GM23338 (cell line): ENCODE measurements around the gene UVSSA. TPM values are rescaled to one million over a fixed set of nuclear protein-coding genes. Genes with fewer than 3 reads are reported as not detected.

Experiments
- ATAC-seq: fragments of 200-7000 bp; cut with Tn5 transposase; 3 replicates; pipeline ENCODE4 v1.9.1; 2020
- DNase-seq: peaks from one replicate; pipeline ENCODE4 v3.0.0-alpha.2; 2015; ENCODE audit warnings: low spot score
- H2AFZ ChIP-seq: fragments of 200-600 bp; sonication (generic); 2 replicates; pipeline ENCODE4 v1.8.0; 2016; ENCODE audit warnings: antibody characterized with exemption, mild to moderate bottlenecking, moderate library complexity
- H3F3A ChIP-seq: fragments of 200-600 bp; sonication (generic); replicated peaks from 2 replicates; pipeline ENCODE4 v1.8.0; 2017; ENCODE audit warnings: antibody characterized with exemption, mixed run types, low read depth
- H3K27ac ChIP-seq: fragments of 200-600 bp; sonication (generic); 2 replicates; pipeline ENCODE4 v1.6.1; 2016; ENCODE audit warnings: low read depth
- H3K27me3 ChIP-seq: fragments of 200-600 bp; sonication (generic); 2 replicates; pipeline ENCODE4 v1.8.0; 2016; ENCODE audit warnings: mild to moderate bottlenecking, mixed run types, moderate library complexity; ENCODE audit not compliant: insufficient read depth
- H3K36me3 ChIP-seq: fragments of 200-600 bp; sonication (generic); 2 replicates; pipeline ENCODE4 v1.8.0; 2016; ENCODE audit warnings: mild to moderate bottlenecking; ENCODE audit not compliant: insufficient read depth
- H3K4me1 ChIP-seq: fragments of 200-600 bp; sonication (generic); 2 replicates; pipeline ENCODE4 v1.8.0; 2016; ENCODE audit warnings: mild to moderate bottlenecking, moderate library complexity; ENCODE audit not compliant: insufficient read depth
- H3K4me2 ChIP-seq: fragments of 200-600 bp; sonication (generic); 2 replicates; pipeline ENCODE4 v1.7.1; 2017; ENCODE audit warnings: mixed run types
- H3K4me3 ChIP-seq: fragments of 200-600 bp; sonication (generic); 2 replicates; pipeline ENCODE4 v1.6.1; 2016; ENCODE audit warnings: mixed run types
- H3K79me2 ChIP-seq: fragments of 200-600 bp; sonication (generic); replicated peaks from 2 replicates; pipeline ENCODE4 v1.8.0; 2017; ENCODE audit warnings: mild to moderate bottlenecking; ENCODE audit not compliant: insufficient read depth
- H3K9me2 ChIP-seq: fragments of 200-600 bp; sonication (generic); 2 replicates; pipeline ENCODE4 v1.8.0; 2017; ENCODE audit not compliant: insufficient read depth
- H4K20me1 ChIP-seq: fragments of 200-600 bp; sonication (generic); replicated peaks from 2 replicates; pipeline ENCODE4 v1.8.0; 2017; ENCODE audit warnings: mild to moderate bottlenecking; ENCODE audit not compliant: insufficient read depth
- H3K27ac Mint-ChIP-seq: 2 replicates; pipeline ENCODE4 v1.8.0; 2020; ENCODE audit warnings: inconsistent platforms, mild to moderate bottlenecking, moderate library complexity, mixed read lengths
- H3K27me3 Mint-ChIP-seq: 3 replicates; pipeline ENCODE4 v1.8.0; 2022; ENCODE audit warnings: low read depth, mild to moderate bottlenecking, moderate library complexity, mixed read lengths, inconsistent platforms; ENCODE audit not compliant: insufficient read depth, poor library complexity
- H3K36me3 Mint-ChIP-seq: 3 replicates; pipeline ENCODE4 v1.8.0; 2021; ENCODE audit warnings: low read depth, mild to moderate bottlenecking, inconsistent platforms, moderate library complexity, mixed read lengths
- H3K4me1 Mint-ChIP-seq: 3 replicates; pipeline ENCODE4 v1.8.0; 2020; ENCODE audit warnings: mild to moderate bottlenecking, inconsistent platforms, mixed read lengths
- H3K4me3 Mint-ChIP-seq: 3 replicates; pipeline ENCODE4 v1.8.0; 2021; ENCODE audit warnings: moderate library complexity, mild to moderate bottlenecking, inconsistent platforms, mixed read lengths
- H3K9me3 Mint-ChIP-seq: 3 replicates; pipeline ENCODE4 v1.8.0; 2020; ENCODE audit warnings: moderate library complexity, mild to moderate bottlenecking, inconsistent platforms, mixed read lengths
- CREB1 ChIP-seq: fragments of 250-450 bp; sonication (Bioruptor Pico); IDR thresholded peaks from 2 replicates; pipeline ENCODE4 v1.5.0; 2020; ENCODE audit warnings: low read depth, mild to moderate bottlenecking, moderate library complexity
- EZH2 ChIP-seq: fragments of 200-600 bp; sonication (generic); IDR thresholded peaks from one replicate; pipeline ENCODE4 v1.8.0; 2017; ENCODE audit warnings: antibody characterized with exemption, mild to moderate bottlenecking, low read depth; ENCODE audit not compliant: unreplicated experiment
- EZH2phosphoT487 ChIP-seq: fragments of 200-600 bp; sonication (generic); IDR thresholded peaks from one replicate; pipeline ENCODE4 v1.8.1; 2018; ENCODE audit warnings: antibody characterized with exemption; ENCODE audit not compliant: unreplicated experiment
- JUNB ChIP-seq: IDR thresholded peaks from one replicate; pipeline ENCODE4 v1.6.1; 2016; ENCODE audit warnings: antibody characterized with exemption; ENCODE audit not compliant: unreplicated experiment
- NANOG ChIP-seq: IDR thresholded peaks from 2 replicates; pipeline ENCODE4 v1.6.1; 2016; ENCODE audit warnings: antibody characterized with exemption, borderline replicate concordance
- POLR2AphosphoS5 ChIP-seq: IDR thresholded peaks from 2 replicates; pipeline ENCODE4 v1.6.1; 2016; ENCODE audit warnings: antibody characterized with exemption, low read depth
- STAT1 ChIP-seq: IDR thresholded peaks from one replicate; pipeline ENCODE4 v1.6.1; 2016; ENCODE audit warnings: antibody characterized with exemption; ENCODE audit not compliant: unreplicated experiment
- ZNF114 ChIP-seq: fragments of 250-450 bp; sonication (Bioruptor Pico); IDR thresholded peaks from 2 replicates; pipeline ENCODE4 v1.5.0; 2020; ENCODE audit warnings: mild to moderate bottlenecking, moderate library complexity
- ZNF331 ChIP-seq: fragments of 250-450 bp; sonication (Bioruptor Pico); IDR thresholded peaks from 2 replicates; pipeline ENCODE4 v1.5.0; 2020; ENCODE audit warnings: low read depth, mild to moderate bottlenecking, moderate library complexity
- polyA plus RNA-seq: library from polyadenylated mRNA; unstranded; fragments of >200 nt; fragmentation: Nextera tagmentation; extraction: Ambion mirVana; gene quantifications from 2 replicates; pipeline ENCODE4 v1.2.1, GENCODE V29; 2016
- total RNA-seq: library from RNA; depleted of rRNA; stranded (reverse); fragments of >200 nt; shearing (Covaris generic); gene quantifications from 2 replicates; pipeline ENCODE4 v1.2.3, GENCODE V29; 2014
- TF ChIP-seq, protein P1 (sequence below): IDR thresholded peaks from 2 replicates; pipeline ENCODE4 v1.6.1; 2016; ENCODE audit warnings: antibody characterized with exemption
- TF ChIP-seq, protein P2 (sequence below): IDR thresholded peaks from one replicate; pipeline ENCODE4 v1.6.1; 2018; ENCODE audit warnings: antibody characterized with exemption; ENCODE audit not compliant: unreplicated experiment
- TF ChIP-seq, protein P3 (sequence below): fragments of 250-450 bp; sonication (Bioruptor Pico); IDR thresholded peaks from 2 replicates; pipeline ENCODE4 v1.5.0; 2020; ENCODE audit warnings: mild to moderate bottlenecking, moderate library complexity
- TF ChIP-seq, protein P4 (sequence below), 2 experiments: fragments of 200-600 bp in 1 of 2; sonication (generic) in 1 of 2; conservative IDR thresholded peaks; 2 replicates each; pipeline versions ENCODE4 v1.5.1 to v1.6.1; 2016 to 2017; ENCODE audit warnings: antibody characterized with exemption in 2 of 2, low read depth in 2 of 2, mild to moderate bottlenecking in 2 of 2, moderate library complexity in 1 of 2

Gene UVSSA
- total and polyA plus RNA-seq, 2 experiments from 2014 or later = 6.5 to 27.7 TPM

DNA sequence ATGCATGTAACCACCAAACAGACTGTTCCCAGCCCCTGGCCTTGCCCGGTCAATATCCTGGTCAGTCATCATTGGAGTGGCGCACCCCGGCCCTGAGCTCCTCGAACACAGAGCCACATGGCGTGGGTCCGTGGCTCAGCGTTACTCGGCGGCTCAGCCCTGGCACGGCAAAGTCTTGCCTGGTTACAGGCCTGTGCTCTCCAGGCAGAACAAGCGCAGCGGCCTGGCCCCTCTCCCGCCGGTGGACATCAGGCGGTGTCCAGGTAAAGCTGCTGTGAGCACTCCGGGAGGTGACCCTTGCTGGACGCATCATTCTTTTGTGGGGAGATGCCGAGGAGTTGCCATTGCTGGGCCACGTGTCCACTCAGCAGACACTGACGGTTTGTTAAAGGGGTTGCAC, 6.1 kb upstream of the UVSSA start:
- Histone ChIP-seq H4K20me1 (peaks cover 7% of the 10 kb centered on the region; the same call in 1 of the 2 replicates), H3K79me2 (no peaks in the 10 kb centered on the region), H3K36me3 (peaks cover 5% of the 10 kb centered on the region), H2AFZ (no peak overlapping the region), H3K9me2 (no peaks in the 10 kb centered on the region), H3K4me1 (no peaks in the 10 kb centered on the region), H3K4me2 (no peak overlapping the region), H3K4me3 (no peak overlapping the region), H3F3A (peaks cover 15% of the 10 kb centered on the region), H3K27me3 (no peaks in the 10 kb centered on the region), H3K27ac (no peak overlapping the region)
- peaks cover 11% of the 10 kb centered on the region for H3K4me1 Mint-ChIP-seq
- H3K36me3 Mint-ChIP-seq = peaks cover 50% of the 10 kb centered on the region
- H3K27ac Mint-ChIP-seq = no peak overlapping the region
- no peak for ATAC-seq
- H3K27me3 Mint-ChIP-seq = peaks cover 10% of the 10 kb centered on the region
- H3K4me3 Mint-ChIP-seq = no peak overlapping the region
- H3K9me3 Mint-ChIP-seq = no peaks in the 10 kb centered on the region; the same call in 2 of the 3 replicates
- no peak for DNase-seq
- TF ChIP-seq, protein P1, sequence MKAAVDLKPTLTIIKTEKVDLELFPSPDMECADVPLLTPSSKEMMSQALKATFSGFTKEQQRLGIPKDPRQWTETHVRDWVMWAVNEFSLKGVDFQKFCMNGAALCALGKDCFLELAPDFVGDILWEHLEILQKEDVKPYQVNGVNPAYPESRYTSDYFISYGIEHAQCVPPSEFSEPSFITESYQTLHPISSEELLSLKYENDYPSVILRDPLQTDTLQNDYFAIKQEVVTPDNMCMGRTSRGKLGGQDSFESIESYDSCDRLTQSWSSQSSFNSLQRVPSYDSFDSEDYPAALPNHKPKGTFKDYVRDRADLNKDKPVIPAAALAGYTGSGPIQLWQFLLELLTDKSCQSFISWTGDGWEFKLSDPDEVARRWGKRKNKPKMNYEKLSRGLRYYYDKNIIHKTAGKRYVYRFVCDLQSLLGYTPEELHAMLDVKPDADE = no peak
- TF ChIP-seq, protein P2, sequence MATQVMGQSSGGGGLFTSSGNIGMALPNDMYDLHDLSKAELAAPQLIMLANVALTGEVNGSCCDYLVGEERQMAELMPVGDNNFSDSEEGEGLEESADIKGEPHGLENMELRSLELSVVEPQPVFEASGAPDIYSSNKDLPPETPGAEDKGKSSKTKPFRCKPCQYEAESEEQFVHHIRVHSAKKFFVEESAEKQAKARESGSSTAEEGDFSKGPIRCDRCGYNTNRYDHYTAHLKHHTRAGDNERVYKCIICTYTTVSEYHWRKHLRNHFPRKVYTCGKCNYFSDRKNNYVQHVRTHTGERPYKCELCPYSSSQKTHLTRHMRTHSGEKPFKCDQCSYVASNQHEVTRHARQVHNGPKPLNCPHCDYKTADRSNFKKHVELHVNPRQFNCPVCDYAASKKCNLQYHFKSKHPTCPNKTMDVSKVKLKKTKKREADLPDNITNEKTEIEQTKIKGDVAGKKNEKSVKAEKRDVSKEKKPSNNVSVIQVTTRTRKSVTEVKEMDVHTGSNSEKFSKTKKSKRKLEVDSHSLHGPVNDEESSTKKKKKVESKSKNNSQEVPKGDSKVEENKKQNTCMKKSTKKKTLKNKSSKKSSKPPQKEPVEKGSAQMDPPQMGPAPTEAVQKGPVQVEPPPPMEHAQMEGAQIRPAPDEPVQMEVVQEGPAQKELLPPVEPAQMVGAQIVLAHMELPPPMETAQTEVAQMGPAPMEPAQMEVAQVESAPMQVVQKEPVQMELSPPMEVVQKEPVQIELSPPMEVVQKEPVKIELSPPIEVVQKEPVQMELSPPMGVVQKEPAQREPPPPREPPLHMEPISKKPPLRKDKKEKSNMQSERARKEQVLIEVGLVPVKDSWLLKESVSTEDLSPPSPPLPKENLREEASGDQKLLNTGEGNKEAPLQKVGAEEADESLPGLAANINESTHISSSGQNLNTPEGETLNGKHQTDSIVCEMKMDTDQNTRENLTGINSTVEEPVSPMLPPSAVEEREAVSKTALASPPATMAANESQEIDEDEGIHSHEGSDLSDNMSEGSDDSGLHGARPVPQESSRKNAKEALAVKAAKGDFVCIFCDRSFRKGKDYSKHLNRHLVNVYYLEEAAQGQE = no peak
- TF ChIP-seq, protein P3, sequence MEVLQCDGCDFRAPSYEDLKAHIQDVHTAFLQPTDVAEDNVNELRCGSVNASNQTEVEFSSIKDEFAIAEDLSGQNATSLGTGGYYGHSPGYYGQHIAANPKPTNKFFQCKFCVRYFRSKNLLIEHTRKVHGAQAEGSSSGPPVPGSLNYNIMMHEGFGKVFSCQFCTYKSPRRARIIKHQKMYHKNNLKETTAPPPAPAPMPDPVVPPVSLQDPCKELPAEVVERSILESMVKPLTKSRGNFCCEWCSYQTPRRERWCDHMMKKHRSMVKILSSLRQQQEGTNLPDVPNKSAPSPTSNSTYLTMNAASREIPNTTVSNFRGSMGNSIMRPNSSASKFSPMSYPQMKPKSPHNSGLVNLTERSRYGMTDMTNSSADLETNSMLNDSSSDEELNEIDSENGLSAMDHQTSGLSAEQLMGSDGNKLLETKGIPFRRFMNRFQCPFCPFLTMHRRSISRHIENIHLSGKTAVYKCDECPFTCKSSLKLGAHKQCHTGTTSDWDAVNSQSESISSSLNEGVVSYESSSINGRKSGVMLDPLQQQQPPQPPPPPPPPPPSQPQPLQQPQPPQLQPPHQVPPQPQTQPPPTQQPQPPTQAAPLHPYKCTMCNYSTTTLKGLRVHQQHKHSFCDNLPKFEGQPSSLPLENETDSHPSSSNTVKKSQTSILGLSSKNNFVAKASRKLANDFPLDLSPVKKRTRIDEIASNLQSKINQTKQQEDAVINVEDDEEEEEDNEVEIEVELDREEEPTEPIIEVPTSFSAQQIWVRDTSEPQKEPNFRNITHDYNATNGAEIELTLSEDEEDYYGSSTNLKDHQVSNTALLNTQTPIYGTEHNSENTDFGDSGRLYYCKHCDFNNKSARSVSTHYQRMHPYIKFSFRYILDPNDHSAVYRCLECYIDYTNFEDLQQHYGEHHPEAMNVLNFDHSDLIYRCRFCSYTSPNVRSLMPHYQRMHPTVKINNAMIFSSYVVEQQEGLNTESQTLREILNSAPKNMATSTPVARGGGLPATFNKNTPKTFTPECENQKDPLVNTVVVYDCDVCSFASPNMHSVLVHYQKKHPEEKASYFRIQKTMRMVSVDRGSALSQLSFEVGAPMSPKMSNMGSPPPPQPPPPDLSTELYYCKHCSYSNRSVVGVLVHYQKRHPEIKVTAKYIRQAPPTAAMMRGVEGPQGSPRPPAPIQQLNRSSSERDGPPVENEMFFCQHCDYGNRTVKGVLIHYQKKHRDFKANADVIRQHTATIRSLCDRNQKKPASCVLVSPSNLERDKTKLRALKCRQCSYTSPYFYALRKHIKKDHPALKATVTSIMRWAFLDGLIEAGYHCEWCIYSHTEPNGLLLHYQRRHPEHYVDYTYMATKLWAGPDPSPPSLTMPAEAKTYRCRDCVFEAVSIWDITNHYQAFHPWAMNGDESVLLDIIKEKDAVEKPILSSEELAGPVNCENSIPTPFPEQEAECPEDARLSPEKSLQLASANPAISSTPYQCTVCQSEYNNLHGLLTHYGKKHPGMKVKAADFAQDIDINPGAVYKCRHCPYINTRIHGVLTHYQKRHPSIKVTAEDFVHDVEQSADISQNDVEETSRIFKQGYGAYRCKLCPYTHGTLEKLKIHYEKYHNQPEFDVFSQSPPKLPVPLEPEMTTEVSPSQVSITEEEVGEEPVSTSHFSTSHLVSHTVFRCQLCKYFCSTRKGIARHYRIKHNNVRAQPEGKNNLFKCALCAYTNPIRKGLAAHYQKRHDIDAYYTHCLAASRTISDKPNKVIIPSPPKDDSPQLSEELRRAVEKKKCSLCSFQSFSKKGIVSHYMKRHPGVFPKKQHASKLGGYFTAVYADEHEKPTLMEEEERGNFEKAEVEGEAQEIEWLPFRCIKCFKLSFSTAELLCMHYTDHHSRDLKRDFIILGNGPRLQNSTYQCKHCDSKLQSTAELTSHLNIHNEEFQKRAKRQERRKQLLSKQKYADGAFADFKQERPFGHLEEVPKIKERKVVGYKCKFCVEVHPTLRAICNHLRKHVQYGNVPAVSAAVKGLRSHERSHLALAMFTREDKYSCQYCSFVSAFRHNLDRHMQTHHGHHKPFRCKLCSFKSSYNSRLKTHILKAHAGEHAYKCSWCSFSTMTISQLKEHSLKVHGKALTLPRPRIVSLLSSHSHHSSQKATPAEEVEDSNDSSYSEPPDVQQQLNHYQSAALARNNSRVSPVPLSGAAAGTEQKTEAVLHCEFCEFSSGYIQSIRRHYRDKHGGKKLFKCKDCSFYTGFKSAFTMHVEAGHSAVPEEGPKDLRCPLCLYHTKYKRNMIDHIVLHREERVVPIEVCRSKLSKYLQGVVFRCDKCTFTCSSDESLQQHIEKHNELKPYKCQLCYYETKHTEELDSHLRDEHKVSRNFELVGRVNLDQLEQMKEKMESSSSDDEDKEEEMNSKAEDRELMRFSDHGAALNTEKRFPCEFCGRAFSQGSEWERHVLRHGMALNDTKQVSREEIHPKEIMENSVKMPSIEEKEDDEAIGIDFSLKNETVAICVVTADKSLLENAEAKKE (CRISPR knock-in tag) = no peak
- no peak for TF ChIP-seq POLR2AphosphoS5
- TF ChIP-seq EZH2phosphoT487 = no peak
- TF ChIP-seq STAT1 = no peak
- no peak for TF ChIP-seq CREB1 (CRISPR knock-in tag)
- TF ChIP-seq ZNF331 (CRISPR knock-in tag) = no peak
- TF ChIP-seq, protein P4, sequence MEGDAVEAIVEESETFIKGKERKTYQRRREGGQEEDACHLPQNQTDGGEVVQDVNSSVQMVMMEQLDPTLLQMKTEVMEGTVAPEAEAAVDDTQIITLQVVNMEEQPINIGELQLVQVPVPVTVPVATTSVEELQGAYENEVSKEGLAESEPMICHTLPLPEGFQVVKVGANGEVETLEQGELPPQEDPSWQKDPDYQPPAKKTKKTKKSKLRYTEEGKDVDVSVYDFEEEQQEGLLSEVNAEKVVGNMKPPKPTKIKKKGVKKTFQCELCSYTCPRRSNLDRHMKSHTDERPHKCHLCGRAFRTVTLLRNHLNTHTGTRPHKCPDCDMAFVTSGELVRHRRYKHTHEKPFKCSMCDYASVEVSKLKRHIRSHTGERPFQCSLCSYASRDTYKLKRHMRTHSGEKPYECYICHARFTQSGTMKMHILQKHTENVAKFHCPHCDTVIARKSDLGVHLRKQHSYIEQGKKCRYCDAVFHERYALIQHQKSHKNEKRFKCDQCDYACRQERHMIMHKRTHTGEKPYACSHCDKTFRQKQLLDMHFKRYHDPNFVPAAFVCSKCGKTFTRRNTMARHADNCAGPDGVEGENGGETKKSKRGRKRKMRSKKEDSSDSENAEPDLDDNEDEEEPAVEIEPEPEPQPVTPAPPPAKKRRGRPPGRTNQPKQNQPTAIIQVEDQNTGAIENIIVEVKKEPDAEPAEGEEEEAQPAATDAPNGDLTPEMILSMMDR (conservative IDR thresholded peaks at IDR 0.05; ENCODE audit: low read depth in 2 of 2) = no peak
- TF ChIP-seq ZNF114 (CRISPR knock-in tag) = no peak
- TF ChIP-seq JUNB = no peak
- TF ChIP-seq EZH2 = no peak
- no peak for TF ChIP-seq NANOG
